AG04450 (cell line): ENCODE data around the gene BET1. TPM values are rescaled to one million over a fixed set of nuclear protein-coding genes. Genes with fewer than 3 reads are reported as not detected.
"Not testable (repeated sequence)": the region's sequence is repeated elsewhere in the genome, so short reads cannot be mapped to it uniquely, and the experiment has no call there.

ENCODE experiments used
- CTCF ChIA-PET: fragments of 300-600, 350-600 bp; formaldehyde crosslinking; extraction: SDS; loops from one replicate; lab custom pipeline; 2022; ENCODE audit warnings: antibody characterized with exemption, inconsistent platforms; lab: Charles Lee
- POLR2A ChIA-PET: fragments of 350-600 bp; formaldehyde crosslinking; extraction: SDS; loops from one replicate; lab custom pipeline; 2021; ENCODE audit warnings: antibody characterized with exemption, inconsistent platforms; lab: Yijun Ruan, JAX
- DNase-seq: peaks from one replicate; pipeline ENCODE4 v3.0.0-alpha.2; 2011; ENCODE audit warnings: low read depth, low spot score
- H3K27ac ChIP-seq: one replicate; pipeline ENCODE4 v1.5.1; 2012; ENCODE audit warnings: low read depth, low read length, control low read depth
- H3K27me3 ChIP-seq: one replicate; pipeline ENCODE4 v1.6.0; 2012; ENCODE audit warnings: low read length; ENCODE audit not compliant: control insufficient read depth, insufficient read depth
- H3K4me3 ChIP-seq: 2 replicates; pipeline ENCODE4 v1.5.1; 2011; ENCODE audit warnings: mild to moderate bottlenecking, low read depth, low read length, control low read depth
- H3K9me3 ChIP-seq: 2 replicates; pipeline ENCODE4 v1.5.1; 2012; ENCODE audit warnings: low read length; ENCODE audit not compliant: control insufficient read depth, insufficient read depth
- polyA plus RNA-seq: library from polyadenylated mRNA; depleted of rRNA; stranded (reverse); fragments of >200 nt; gene quantifications from 2 replicates; pipeline ENCODE4 v1.2.3, GENCODE V29; 2011
- TF ChIP-seq, protein P1 (sequence below): IDR thresholded peaks from 2 replicates; pipeline ENCODE4 v1.5.1; 2011; ENCODE audit warnings: low read depth, low read length, control low read depth, inconsistent platforms

BET1 gene
- polyA plus RNA-seq, 1 experiment, result 53.9 TPM

DNA sequence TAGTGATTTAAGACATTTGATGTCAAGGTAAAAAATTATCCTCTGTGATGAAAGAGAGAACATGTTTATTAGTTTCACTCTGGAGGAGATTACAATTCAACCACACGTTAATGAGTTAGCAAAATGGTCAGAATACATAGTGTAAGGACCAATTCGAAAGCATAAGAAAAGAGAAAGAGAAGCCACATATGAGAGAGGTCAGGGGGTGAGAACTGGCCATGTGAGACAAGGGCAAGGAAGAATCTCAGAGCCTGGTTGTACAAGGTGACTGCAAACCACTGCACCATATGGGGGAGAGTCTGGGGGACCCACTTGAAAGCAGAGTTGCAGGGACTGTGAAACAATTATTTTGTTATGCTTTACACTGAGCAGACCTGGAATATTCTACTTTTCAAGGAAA, 27.7 kb upstream of the BET1 start:
- no peak overlapping the region for H3K4me3 ChIP-seq
- H3K27me3 ChIP-seq, result peaks cover 15% of the 10 kb centered on the region
- no peak overlapping the region for H3K27ac ChIP-seq
- CTCF ChIA-PET, result no interaction called here
- no peak for DNase-seq
- H3K9me3 ChIP-seq, result no peaks in the 10 kb centered on the region
- POLR2A ChIA-PET, result no interaction called here
- TF ChIP-seq, protein P1, sequence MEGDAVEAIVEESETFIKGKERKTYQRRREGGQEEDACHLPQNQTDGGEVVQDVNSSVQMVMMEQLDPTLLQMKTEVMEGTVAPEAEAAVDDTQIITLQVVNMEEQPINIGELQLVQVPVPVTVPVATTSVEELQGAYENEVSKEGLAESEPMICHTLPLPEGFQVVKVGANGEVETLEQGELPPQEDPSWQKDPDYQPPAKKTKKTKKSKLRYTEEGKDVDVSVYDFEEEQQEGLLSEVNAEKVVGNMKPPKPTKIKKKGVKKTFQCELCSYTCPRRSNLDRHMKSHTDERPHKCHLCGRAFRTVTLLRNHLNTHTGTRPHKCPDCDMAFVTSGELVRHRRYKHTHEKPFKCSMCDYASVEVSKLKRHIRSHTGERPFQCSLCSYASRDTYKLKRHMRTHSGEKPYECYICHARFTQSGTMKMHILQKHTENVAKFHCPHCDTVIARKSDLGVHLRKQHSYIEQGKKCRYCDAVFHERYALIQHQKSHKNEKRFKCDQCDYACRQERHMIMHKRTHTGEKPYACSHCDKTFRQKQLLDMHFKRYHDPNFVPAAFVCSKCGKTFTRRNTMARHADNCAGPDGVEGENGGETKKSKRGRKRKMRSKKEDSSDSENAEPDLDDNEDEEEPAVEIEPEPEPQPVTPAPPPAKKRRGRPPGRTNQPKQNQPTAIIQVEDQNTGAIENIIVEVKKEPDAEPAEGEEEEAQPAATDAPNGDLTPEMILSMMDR, result no peak

DNA sequence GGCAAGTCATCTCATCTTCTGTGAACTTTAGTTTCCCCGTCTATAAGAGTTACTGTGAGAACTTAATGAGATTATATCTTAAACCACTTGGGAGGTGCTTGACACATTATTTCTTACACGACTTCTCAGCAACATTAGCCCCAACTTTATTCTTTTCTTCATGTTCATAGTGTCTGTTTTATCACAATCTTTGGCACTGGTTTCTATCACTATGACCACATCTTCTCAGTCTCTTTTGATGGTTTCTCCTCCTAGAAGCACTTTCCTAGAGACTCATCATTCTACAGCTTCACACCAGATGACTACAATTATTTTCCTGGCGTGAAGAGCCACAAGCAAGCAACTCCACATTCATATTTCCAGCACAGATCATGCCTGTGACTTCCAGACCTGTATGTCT, 26.5 kb upstream of the BET1 start:
- POLR2A ChIA-PET, result no interaction called here

DNA sequence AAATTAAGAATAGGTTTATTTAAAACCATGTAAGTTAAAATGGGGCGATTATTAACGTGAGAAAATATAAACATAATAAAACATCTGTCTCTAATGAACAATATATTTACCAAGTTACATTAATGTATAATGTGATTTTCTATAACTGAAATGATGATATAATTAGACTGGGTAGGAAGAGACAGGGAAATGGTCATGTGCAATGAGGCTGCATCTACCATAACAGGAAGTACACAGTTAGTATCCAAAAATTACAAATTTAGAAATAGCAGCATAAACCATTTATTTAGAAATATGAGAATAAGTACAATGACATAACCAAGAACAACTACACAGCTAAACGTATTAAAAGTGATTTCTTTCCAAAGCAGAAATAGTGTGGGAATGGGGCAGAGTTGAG, 25.8 kb upstream of the BET1 start:
- Histone ChIP-seq H3K9me3 (no peaks in the 10 kb centered on the region), H3K27me3 (peaks cover 12% of the 10 kb centered on the region), H3K27ac (no peak overlapping the region), H3K4me3 (no peak overlapping the region)
- ChIA-PET CTCF (no interaction called here), POLR2A (no interaction called here)
- TF ChIP-seq, protein P1, result no peak
- DNase-seq, result no peak

More for the DNA sequence above, 26.5 kb upstream of the BET1 start:
- Histone ChIP-seq H3K27me3 (peaks cover 12% of the 10 kb centered on the region), H3K4me3 (no peak overlapping the region), H3K9me3 (no peaks in the 10 kb centered on the region), H3K27ac (no peak overlapping the region)
- CTCF ChIA-PET, result no interaction called here
- DNase-seq, result no peak
- TF ChIP-seq, protein P1, result no peak

DNA sequence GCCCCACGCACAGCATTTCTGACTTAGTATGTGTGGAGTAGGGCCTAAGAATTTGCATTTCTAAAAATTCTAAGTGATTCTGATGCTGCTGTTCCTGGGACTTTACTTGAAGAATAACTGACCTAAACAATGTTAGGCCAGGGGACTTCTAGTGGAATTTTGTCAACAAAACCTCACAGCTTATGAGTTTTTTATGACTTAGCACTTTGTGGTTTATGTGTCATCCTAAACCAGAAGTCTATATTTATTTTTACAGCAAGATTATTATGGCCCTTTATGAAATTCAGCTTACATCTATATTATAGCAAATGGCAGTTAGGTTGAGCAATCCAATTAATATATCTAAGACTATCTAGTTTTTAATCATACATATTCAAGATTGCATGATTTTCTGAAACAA, 24.6 kb upstream of the BET1 start:
- Histone ChIP-seq H3K27me3 (peaks cover 12% of the 10 kb centered on the region), H3K9me3 (no peaks in the 10 kb centered on the region), H3K4me3 (no peak overlapping the region), H3K27ac (no peak overlapping the region)
- ChIA-PET CTCF (no interaction called here), POLR2A (interaction anchor here (0.6 kb wide), 1 partner anchor 941 kb away, joined by 3 read pairs; no protein-coding TSS in a partner anchor)
- TF ChIP-seq, protein P1, result no peak
- no peak for DNase-seq

DNA sequence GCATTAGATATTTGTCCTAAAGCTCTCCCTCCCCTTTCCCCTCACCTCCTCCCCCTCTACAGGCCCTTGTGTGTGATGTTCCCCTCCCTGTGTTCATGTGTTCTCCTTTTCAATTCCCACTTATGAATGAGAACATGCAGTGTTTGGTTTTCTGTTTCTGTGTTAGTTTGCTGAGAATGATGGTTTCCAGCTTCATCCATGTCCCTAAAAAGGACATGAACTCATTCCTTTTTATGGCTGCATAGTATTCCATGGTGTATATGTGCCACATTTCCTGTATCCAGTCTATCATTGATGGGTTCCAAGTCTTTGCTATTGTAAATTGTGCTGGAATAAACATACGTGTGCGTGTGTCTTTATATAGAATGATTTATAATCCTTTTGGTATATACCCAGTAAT, 22.5 kb upstream of the BET1 start:
- DNase-seq, H3K9me3 ChIP-seq, H3K4me3 ChIP-seq, H3K27ac ChIP-seq, H3K27me3 ChIP-seq, CTCF ChIA-PET: not testable (repeated sequence)
- POLR2A ChIA-PET, result interaction anchor here (0.6 kb wide), 1 partner anchor 42 kb away, joined by 3 read pairs; no protein-coding TSS in a partner anchor

DNA sequence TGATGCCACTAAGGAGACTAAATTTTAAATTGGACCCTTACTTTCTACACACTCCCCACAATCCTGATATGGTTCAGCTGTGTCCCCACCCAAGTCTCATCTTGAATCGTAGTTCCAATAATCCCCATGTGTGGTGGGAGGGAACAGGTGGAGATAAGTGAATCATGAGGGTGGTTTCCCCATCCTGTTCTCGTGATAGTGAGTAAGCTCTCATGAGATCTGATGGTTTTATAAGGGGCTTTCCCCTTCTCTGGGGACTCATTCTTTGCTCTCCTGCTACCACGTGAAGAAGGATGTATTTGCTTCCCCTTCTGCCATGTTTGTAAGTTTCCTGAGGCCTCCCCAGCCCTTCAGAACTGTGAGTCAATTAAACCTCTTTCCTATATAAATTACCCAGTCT, 18.4 kb upstream of the BET1 start:
- Histone ChIP-seq H3K27me3 (no peaks in the 10 kb centered on the region), H3K9me3 (no peaks in the 10 kb centered on the region), H3K27ac (no peak overlapping the region), H3K4me3 (no peak overlapping the region)
- POLR2A ChIA-PET, result no interaction called here
- TF ChIP-seq, protein P1, result no peak
- CTCF ChIA-PET, result no interaction called here
- DNase-seq, result no peak
